Stimulated activated CD4-positive, alpha-beta T cell treated with anti-CD3 and anti-CD28 coated beads, Interleukin-12 subunit alpha, Interleukin-12 subunit beta, amount 100 ng/mL, for 4 hours (primary cell): ENCODE results near the gene EIF4G1.
A peak's percentile ranks its signal among the peaks of the same experiment; 100 is the strongest.

Experiments
- DNase-seq: peaks from one replicate; pipeline ENCODE4 v3.0.0-alpha.2; 2020

The EIF4G1 gene

GRCh38 chr3:184308744-184309143, 5.7 kb upstream of the EIF4G1 start:
- no peak for DNase-seq

- no peak for DNase-seq
These were observed 2.8 kb upstream of the EIF4G1 start for GRCh38 chr3:184311633-184312032.

GRCh38 chr3:184314700-184315542, 515 bp downstream of the EIF4G1 start:
- DNase-seq: peak; percentile 61

- no peak for DNase-seq
These were observed 1.1 kb downstream of the EIF4G1 start for GRCh38 chr3:184315543-184315867.

- no peak for DNase-seq
These were observed 1.7 kb downstream of the EIF4G1 start for GRCh38 chr3:184315871-184316661.

GRCh38 chr3:184316792-184317191, 2.4 kb downstream of the EIF4G1 start:
- DNase-seq: no peak

GRCh38 chr3:184317201-184317600, 2.8 kb downstream of the EIF4G1 start:
- DNase-seq: no peak

- peak; percentile 56 for DNase-seq
These were observed 5.7 kb downstream of the EIF4G1 start for GRCh38 chr3:184320104-184320445.

- no peak for DNase-seq
These were observed 7.3 kb downstream of the EIF4G1 start for GRCh38 chr3:184321666-184322065.

GRCh38 chr3:184322731-184323487, 8.5 kb downstream of the EIF4G1 start:
- DNase-seq: no peak

GRCh38 chr3:184323696-184324095, 9.3 kb downstream of the EIF4G1 start:
- DNase-seq: no peak

GRCh38 chr3:184325269-184325668, 10.9 kb downstream of the EIF4G1 start:
- DNase-seq: no peak

GRCh38 chr3:184325715-184326369, 11.4 kb downstream of the EIF4G1 start:
- peak; percentile 39 for DNase-seq

- DNase-seq: no peak
These were observed 12.8 kb downstream of the EIF4G1 start for GRCh38 chr3:184327171-184327570.

- DNase-seq: no peak
These were observed 14.1 kb downstream of the EIF4G1 start for GRCh38 chr3:184328516-184328915.

- DNase-seq: no peak
These were observed 18.1 kb downstream of the EIF4G1 start for GRCh38 chr3:184332370-184333090.

- DNase-seq: no peak
These were observed 18.8 kb downstream of the EIF4G1 start for GRCh38 chr3:184333190-184333589.

- DNase-seq: no peak
These were observed 19.3 kb downstream of the EIF4G1 start for GRCh38 chr3:184333700-184334099.

GRCh38 chr3:184334470-184335158, 20.2 kb downstream of the EIF4G1 start:
- DNase-seq: no peak

- no peak for DNase-seq
These were observed 20.9 kb downstream of the EIF4G1 start for GRCh38 chr3:184335291-184335660.

- DNase-seq: peak; percentile 91
These were observed 21.5 kb downstream of the EIF4G1 start for GRCh38 chr3:184335661-184336546.
